ENCODE results near the gene SERPINA10. TPM values are rescaled to one million over a fixed set of nuclear protein-coding genes. Genes with fewer than 3 reads are reported as not detected.

Gene SERPINA10
- total and polyA plus RNA-seq, 2 of the 13 experiments (the other 11 are each of a cell fraction or from before 2014, with no cell fraction given): 20.1 to 20.2 TPM

GRCh38 chr14:94322648-94323570 is 29.8 kb upstream of the SERPINA10 start, which contains the start of gene SERPINA6 (continued):
- no peak for TF ChIP-seq ZNF160 (CRISPR knock-in tag; IDR thresholded peaks at IDR 0.05)
- TF ChIP-seq, protein P1, sequence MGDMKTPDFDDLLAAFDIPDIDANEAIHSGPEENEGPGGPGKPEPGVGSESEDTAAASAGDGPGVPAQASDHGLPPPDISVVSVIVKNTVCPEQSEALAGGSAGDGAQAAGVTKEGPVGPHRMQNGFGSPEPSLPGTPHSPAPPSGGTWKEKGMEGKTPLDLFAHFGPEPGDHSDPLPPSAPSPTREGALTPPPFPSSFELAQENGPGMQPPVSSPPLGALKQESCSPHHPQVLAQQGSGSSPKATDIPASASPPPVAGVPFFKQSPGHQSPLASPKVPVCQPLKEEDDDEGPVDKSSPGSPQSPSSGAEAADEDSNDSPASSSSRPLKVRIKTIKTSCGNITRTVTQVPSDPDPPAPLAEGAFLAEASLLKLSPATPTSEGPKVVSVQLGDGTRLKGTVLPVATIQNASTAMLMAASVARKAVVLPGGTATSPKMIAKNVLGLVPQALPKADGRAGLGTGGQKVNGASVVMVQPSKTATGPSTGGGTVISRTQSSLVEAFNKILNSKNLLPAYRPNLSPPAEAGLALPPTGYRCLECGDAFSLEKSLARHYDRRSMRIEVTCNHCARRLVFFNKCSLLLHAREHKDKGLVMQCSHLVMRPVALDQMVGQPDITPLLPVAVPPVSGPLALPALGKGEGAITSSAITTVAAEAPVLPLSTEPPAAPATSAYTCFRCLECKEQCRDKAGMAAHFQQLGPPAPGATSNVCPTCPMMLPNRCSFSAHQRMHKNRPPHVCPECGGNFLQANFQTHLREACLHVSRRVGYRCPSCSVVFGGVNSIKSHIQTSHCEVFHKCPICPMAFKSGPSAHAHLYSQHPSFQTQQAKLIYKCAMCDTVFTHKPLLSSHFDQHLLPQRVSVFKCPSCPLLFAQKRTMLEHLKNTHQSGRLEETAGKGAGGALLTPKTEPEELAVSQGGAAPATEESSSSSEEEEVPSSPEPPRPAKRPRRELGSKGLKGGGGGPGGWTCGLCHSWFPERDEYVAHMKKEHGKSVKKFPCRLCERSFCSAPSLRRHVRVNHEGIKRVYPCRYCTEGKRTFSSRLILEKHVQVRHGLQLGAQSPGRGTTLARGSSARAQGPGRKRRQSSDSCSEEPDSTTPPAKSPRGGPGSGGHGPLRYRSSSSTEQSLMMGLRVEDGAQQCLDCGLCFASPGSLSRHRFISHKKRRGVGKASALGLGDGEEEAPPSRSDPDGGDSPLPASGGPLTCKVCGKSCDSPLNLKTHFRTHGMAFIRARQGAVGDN (CRISPR knock-in tag; IDR thresholded peaks at IDR 0.05): peak; percentile 93
- TF ChIP-seq ZNF260 (CRISPR knock-in tag; IDR thresholded peaks at IDR 0.05; ENCODE audit: borderline replicate concordance, low read depth): no peak
- TF ChIP-seq SRF (IDR thresholded peaks at IDR 0.05; ENCODE audit: low read depth, low read length): no peak
- TF ChIP-seq DRAP1 (CRISPR knock-in tag; IDR thresholded peaks at IDR 0.05): peak; percentile 97
- TF ChIP-seq RNF219 (CRISPR knock-in tag; IDR thresholded peaks at IDR 0.05): no peak
- TF ChIP-seq, protein P2, sequence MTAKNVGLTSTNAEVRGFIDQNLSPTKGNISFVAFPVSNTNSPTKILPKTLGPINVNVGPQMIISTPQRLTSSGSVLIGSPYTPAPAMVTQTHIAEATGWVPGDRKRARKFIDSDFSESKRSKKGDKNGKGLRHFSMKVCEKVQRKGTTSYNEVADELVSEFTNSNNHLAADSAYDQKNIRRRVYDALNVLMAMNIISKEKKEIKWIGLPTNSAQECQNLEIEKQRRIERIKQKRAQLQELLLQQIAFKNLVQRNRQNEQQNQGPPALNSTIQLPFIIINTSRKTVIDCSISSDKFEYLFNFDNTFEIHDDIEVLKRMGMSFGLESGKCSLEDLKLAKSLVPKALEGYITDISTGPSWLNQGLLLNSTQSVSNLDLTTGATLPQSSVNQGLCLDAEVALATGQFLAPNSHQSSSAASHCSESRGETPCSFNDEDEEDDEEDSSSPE (CRISPR knock-in tag; IDR thresholded peaks at IDR 0.05): peak; percentile 39; the same call in 1 of the 2 replicates
- TF ChIP-seq ZNF790 (CRISPR knock-in tag; IDR thresholded peaks at IDR 0.05; ENCODE audit: borderline replicate concordance): peak; percentile 58; the same call in 1 of the 2 replicates
- no peak for TF ChIP-seq EEA1 (CRISPR knock-in tag; IDR thresholded peaks at IDR 0.05; ENCODE audit: borderline replicate concordance)
- 0 out of 2 replicates have a peak, but pooled peaks have one; percentile 15 for TF ChIP-seq ZNF225 (CRISPR knock-in tag; IDR thresholded peaks at IDR 0.05)
- no peak for TF ChIP-seq ARNT2 (CRISPR knock-in tag; IDR thresholded peaks at IDR 0.05; ENCODE audit: low read depth)
- no peak for TF ChIP-seq ZNF431 (CRISPR knock-in tag; IDR thresholded peaks at IDR 0.05; ENCODE audit: borderline replicate concordance, low read depth)
- TF ChIP-seq CEBPG (CRISPR knock-in tag; IDR thresholded peaks at IDR 0.05): peak; percentile 49
- TF ChIP-seq ZNF530 (CRISPR knock-in tag; IDR thresholded peaks at IDR 0.05; ENCODE audit: low read depth): no peak
- no peak for TF ChIP-seq THAP8 (CRISPR knock-in tag; IDR thresholded peaks at IDR 0.05; ENCODE audit: borderline replicate concordance)
- peak; percentile 22; the same call in 1 of the 2 replicates for TF ChIP-seq THAP11 (CRISPR knock-in tag; IDR thresholded peaks at IDR 0.05)
- TF ChIP-seq NR2F2 (IDR thresholded peaks at IDR 0.05; ENCODE audit: borderline replicate concordance, low read depth): peak; percentile 14; the same call in 1 of the 2 replicates
- TF ChIP-seq REL (CRISPR knock-in tag; conservative IDR thresholded peaks at IDR 0.05): no peak

All from HepG2 (cell line).